DMS79 treated with DMSO at 0.1 percent for 48 hours (cell line): ENCODE measurements around the gene PET100.

Experiments used
- DNase-seq: peaks from one replicate; lab custom pipeline; 2025; lab: John Stamatoyannopoulos, UW

PET100 gene

GRCh38 chr19:7679771-7680605 is 50.4 kb downstream of the PET100 start:
- DNase-seq: no peak

- peak; percentile 65 for DNase-seq
Measured at GRCh38 chr19:7680606-7681339, 51.2 kb downstream of the PET100 start, which contains the start of gene TRAPPC5. TSS of gene TRAPPC5 (plus strand) at chr19:7680833. CDS start at chr19:7682254, 1,421 bp downstream.
